Progenitor cell of endocrine pancreas (in vitro differentiated cells): ENCODE measurements around the gene TAS1R2. TPM values are rescaled to one million over a fixed set of nuclear protein-coding genes. Genes with fewer than 3 reads are reported as not detected.

Experiments used
- DNase-seq: peaks from one replicate; pipeline ENCODE4 v3.0.0; 2021; ENCODE audit warnings: low spot score; ENCODE audit not compliant: unreplicated experiment
- H3K27ac Mint-ChIP-seq: 2 replicates; pipeline ENCODE4 v1.8.0; 2021; ENCODE audit warnings: mild to moderate bottlenecking, moderate library complexity, mixed read lengths
- H3K27me3 Mint-ChIP-seq: 2 replicates; pipeline ENCODE4 v1.8.0; 2021; ENCODE audit warnings: mixed read lengths
- H3K36me3 Mint-ChIP-seq: 2 replicates; pipeline ENCODE4 v1.8.0; 2022; ENCODE audit warnings: mixed read lengths; ENCODE audit not compliant: insufficient read depth
- H3K4me1 Mint-ChIP-seq: 2 replicates; pipeline ENCODE4 v1.8.0; 2021; ENCODE audit warnings: low read depth, mixed read lengths
- H3K4me3 Mint-ChIP-seq: 2 replicates; pipeline ENCODE4 v1.8.0; 2021; ENCODE audit warnings: low read depth, mild to moderate bottlenecking, moderate library complexity, mixed read lengths
- H3K9me3 Mint-ChIP-seq: 2 replicates; pipeline ENCODE4 v1.8.0; 2021; ENCODE audit warnings: low read depth, mixed read lengths
- total RNA-seq: library from RNA; stranded (reverse); gene quantifications from 2 replicates; pipeline ENCODE4 v1.2.1, GENCODE V29; 2021
- TF ChIP-seq, protein P1 (sequence below): fragments of 200-600 bp; sonication (generic); IDR thresholded peaks from one replicate; pipeline ENCODE4 v1.5.0; 2021; ENCODE audit warnings: antibody characterized with exemption, mild to moderate bottlenecking; ENCODE audit not compliant: unreplicated experiment

TAS1R2 gene
- total RNA-seq, 1 donor from 2014 or later = not detected

DNA sequence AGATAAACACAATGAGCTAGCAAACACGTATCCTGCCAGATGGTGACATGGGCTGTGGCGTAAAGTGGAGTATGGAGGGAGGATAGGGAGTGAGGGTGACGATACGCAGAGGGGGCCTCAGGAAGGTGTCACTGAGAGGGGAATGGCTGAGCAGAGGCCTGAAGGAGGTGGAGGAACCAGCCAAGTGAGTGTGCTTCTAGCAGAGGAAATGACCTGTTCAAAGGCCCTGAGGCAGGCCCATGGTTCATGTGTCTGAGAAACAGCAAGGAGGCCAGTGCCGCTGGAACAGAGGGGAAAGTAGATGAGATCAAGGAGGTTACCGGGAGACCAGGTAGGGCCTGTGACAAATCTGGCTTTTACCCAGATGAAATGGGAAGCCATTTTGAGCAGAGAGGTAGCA lies 36.0 kb downstream of the TAS1R2 start:
- no peak overlapping the region for H3K27ac Mint-ChIP-seq
- TF ChIP-seq, protein P1, sequence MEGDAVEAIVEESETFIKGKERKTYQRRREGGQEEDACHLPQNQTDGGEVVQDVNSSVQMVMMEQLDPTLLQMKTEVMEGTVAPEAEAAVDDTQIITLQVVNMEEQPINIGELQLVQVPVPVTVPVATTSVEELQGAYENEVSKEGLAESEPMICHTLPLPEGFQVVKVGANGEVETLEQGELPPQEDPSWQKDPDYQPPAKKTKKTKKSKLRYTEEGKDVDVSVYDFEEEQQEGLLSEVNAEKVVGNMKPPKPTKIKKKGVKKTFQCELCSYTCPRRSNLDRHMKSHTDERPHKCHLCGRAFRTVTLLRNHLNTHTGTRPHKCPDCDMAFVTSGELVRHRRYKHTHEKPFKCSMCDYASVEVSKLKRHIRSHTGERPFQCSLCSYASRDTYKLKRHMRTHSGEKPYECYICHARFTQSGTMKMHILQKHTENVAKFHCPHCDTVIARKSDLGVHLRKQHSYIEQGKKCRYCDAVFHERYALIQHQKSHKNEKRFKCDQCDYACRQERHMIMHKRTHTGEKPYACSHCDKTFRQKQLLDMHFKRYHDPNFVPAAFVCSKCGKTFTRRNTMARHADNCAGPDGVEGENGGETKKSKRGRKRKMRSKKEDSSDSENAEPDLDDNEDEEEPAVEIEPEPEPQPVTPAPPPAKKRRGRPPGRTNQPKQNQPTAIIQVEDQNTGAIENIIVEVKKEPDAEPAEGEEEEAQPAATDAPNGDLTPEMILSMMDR = no peak
- H3K36me3 Mint-ChIP-seq = no peaks in the 10 kb centered on the region
- peaks cover 10% of the 10 kb centered on the region for H3K9me3 Mint-ChIP-seq
- no peaks in the 10 kb centered on the region for H3K4me1 Mint-ChIP-seq
- H3K27me3 Mint-ChIP-seq = peaks cover 56% of the 10 kb centered on the region
- no peak for DNase-seq
- H3K4me3 Mint-ChIP-seq = no peak overlapping the region

DNA sequence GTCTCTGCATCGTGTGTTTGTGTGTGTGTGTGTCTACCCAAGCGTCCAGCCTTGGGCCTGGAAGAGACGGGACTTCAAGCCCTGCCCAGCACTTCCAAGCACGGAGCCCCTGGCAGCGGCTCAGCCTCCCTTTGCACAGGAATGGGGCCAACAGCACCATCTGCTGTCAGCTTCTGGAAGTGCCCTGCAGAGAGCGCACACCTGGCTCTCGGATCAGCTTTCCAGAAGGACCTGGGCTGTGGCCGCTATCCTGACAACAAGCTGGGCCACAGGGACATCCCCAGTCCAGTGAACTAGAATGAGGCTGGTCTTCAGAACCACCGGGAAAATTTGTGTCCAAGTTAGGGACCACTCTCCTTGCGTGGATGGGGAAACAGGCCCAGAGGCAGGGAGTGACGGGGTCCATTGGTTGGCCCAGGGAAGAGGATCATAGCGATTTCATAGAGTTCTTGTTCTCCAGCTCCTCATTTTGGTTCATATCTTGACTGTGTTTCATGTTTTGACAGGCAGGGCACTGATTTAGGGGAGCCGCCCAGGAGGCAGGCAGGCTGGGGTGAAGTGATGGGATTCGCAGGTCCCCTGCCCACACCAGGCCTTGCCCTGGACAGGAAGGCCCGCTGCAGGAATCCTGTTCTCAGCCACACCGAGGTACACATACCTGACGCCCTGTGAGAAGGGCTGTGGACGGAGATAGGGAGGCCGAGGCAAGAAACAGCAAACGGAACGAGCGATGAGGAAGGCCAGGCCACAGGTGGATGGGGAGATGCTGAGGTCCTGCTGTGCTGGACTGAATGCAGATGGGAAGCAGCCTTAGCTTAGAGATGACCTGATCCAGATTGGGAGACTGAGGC lies 38.4 kb downstream of the TAS1R2 start:
- TF ChIP-seq, protein P1 = peak; percentile 90
- H3K4me1 Mint-ChIP-seq = no peaks in the 10 kb centered on the region
- peak; percentile 85 for DNase-seq
- H3K9me3 Mint-ChIP-seq = peaks cover 4% of the 10 kb centered on the region
- H3K27me3 Mint-ChIP-seq = peaks cover 64% of the 10 kb centered on the region
- H3K4me3 Mint-ChIP-seq = no peak overlapping the region
- no peaks in the 10 kb centered on the region for H3K36me3 Mint-ChIP-seq
- H3K27ac Mint-ChIP-seq = no peak overlapping the region

DNA sequence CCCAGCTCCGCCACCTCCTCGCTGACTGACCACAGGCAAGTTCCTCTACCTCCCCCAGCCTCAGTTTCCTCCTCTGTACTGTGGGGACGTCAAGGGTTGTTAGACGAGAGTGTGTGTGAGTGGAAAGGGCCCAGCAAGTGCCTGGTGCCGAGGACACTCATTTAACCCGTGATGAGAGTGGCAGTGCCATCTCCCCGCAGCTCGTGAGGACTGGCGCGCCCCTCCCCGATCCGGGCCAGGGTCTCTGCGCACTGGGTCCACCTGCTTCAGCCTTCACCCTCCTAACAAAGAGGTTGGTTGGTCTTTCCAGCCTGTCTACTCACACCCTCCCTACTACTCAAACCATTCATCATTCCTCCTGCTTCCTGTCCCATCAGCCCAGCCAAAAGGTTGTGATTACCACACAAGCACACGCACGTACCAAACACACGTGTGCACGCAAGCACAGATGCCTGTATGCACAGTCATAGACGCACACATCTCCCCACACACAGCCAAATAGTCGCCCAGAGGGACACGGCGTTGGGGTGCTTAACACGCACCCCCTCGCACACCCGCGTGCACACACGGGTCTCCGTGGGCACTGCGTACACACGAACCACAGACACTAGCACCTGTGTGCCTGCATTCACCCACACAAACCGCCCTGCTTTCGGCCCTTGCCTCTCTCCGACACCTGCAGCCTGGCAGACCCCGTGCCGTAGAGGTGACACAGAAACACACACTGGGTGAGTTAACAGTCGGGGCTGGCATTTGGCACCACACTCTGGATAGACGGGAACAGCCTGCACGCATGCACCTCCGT lies 39.3 kb downstream of the TAS1R2 start:
- no peak overlapping the region for H3K4me3 Mint-ChIP-seq
- H3K27ac Mint-ChIP-seq = no peak overlapping the region
- peaks cover 59% of the 10 kb centered on the region for H3K27me3 Mint-ChIP-seq
- no peaks in the 10 kb centered on the region for H3K36me3 Mint-ChIP-seq
- TF ChIP-seq, protein P1 = no peak
- H3K4me1 Mint-ChIP-seq = no peaks in the 10 kb centered on the region
- no peak for DNase-seq
- no peaks in the 10 kb centered on the region for H3K9me3 Mint-ChIP-seq

DNA sequence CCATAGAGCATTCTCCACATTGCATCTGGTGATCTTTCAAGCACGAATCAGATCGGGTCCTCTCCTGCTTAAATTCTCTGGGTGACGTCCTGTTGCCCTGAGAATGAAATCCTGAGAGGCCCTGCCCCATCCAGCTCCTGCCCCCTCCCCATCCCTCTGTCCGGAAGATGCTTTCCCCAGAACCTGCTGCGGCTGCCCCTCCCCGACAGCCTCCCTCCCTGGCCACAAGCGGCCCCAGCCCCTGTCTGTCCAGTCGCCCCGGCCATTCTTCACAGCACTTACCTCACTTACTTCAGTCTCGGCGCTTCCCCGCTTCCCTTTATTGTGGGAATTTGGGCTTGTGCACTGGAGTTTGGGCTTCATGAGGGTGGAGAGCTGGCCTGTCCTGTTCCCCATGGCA lies 40.3 kb downstream of the TAS1R2 start:
- Mint-ChIP-seq H3K4me1 (no peaks in the 10 kb centered on the region), H3K36me3 (no peaks in the 10 kb centered on the region), H3K4me3 (no peak overlapping the region), H3K27ac (no peak overlapping the region), H3K9me3 (no peaks in the 10 kb centered on the region), H3K27me3 (peaks cover 59% of the 10 kb centered on the region)
- no peak for DNase-seq
- TF ChIP-seq, protein P1 = no peak

DNA sequence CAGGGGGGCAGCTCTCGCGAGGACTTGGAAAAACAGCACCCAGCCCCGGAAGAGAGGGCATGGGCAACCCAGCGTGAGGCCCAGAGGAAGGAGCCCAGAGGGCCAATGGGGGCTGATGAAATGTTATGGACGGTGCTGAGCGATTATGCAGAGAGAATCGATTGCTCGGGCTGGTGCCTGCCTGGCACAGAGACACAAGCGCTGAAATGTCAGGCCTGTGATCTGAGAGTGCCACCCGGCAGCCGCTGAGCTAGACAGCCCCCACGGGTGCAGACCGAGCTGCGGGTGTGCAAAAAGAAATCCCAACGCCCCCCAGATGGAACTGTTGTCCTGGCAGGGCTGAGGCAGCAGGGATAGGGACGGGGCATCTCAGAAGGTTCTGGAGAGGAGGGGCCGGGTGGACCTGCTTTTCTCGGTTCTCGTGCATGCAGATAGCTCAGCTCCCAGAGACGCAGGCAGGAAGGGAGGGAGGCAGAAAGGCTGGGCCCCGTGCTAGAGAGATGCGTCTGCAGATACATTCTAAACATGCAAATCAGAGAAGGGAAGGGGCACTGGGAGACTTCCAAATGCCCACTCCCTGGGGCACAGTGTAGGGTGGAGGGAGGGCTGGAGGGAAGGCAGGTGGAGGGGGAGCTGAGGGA lies 41.5 kb downstream of the TAS1R2 start:
- TF ChIP-seq, protein P1 = no peak
- no peak for DNase-seq
- Mint-ChIP-seq H3K4me3 (no peak overlapping the region), H3K36me3 (no peaks in the 10 kb centered on the region), H3K4me1 (no peaks in the 10 kb centered on the region), H3K27me3 (peaks cover 57% of the 10 kb centered on the region), H3K27ac (no peak overlapping the region), H3K9me3 (no peaks in the 10 kb centered on the region)
